ENCODE measurements around the gene PTHLH.

PTHLH gene

DNA sequence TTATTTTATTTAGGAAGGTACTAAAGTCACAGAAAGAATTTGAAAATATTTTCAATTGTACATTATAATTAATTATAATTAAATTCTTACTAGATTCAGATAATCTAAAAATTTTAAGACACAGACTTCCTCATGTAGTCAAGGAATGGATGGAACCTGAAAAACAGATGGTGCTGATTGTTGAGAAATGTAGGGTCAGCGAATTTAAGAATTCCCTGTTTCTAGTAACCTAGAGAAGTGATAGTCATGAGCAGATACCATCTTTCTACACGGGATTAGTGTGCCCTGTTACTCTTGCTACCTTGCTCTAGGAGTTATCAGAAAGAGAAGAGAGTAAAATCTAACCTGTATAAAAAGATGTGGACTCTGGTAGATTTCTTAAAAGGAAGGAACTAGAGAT, 37.5 kb upstream of the PTHLH start:
- DNase-seq (ENCODE audit: extremely low read depth, low read depth): no peak
- TF ChIP-seq, protein P1, sequence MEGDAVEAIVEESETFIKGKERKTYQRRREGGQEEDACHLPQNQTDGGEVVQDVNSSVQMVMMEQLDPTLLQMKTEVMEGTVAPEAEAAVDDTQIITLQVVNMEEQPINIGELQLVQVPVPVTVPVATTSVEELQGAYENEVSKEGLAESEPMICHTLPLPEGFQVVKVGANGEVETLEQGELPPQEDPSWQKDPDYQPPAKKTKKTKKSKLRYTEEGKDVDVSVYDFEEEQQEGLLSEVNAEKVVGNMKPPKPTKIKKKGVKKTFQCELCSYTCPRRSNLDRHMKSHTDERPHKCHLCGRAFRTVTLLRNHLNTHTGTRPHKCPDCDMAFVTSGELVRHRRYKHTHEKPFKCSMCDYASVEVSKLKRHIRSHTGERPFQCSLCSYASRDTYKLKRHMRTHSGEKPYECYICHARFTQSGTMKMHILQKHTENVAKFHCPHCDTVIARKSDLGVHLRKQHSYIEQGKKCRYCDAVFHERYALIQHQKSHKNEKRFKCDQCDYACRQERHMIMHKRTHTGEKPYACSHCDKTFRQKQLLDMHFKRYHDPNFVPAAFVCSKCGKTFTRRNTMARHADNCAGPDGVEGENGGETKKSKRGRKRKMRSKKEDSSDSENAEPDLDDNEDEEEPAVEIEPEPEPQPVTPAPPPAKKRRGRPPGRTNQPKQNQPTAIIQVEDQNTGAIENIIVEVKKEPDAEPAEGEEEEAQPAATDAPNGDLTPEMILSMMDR (IDR thresholded peaks at IDR 0.05; ENCODE audit: low read depth, low read length): no peak

GRCh38 chr12:27999970-28000369, 27.4 kb upstream of the PTHLH start:
- DNase-seq (ENCODE audit: extremely low read depth, low read depth): no peak
- TF ChIP-seq, protein P1 (IDR thresholded peaks at IDR 0.05; ENCODE audit: low read depth, low read length): no peak

GRCh38 chr12:27999521-27999920, 27.0 kb upstream of the PTHLH start:
- DNase-seq (ENCODE audit: extremely low read depth, low read depth): no peak
- TF ChIP-seq, protein P1 (IDR thresholded peaks at IDR 0.05; ENCODE audit: low read depth, low read length): no peak

DNA sequence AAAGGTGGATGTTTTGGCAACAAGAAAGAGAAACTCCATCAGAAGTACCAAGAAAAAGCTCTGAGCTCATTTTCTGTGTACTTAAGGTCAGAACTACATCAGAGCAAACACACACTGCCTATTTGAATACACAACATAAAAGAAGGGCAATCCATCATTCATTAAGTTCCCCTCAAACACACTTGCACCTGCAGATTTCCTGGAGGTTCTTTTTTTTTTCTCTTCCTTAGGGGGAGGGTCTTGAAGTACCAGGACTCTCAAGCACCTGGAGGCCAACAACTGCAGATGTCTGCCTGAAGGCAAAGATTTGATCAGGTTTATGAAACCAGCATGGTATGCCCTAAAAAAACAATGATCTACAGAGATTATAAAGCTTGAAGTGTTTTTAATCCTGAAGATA, 26.1 kb upstream of the PTHLH start:
- no peak for DNase-seq (ENCODE audit: extremely low read depth, low read depth)
- TF ChIP-seq, protein P1 (IDR thresholded peaks at IDR 0.05; ENCODE audit: low read depth, low read length): no peak

DNA sequence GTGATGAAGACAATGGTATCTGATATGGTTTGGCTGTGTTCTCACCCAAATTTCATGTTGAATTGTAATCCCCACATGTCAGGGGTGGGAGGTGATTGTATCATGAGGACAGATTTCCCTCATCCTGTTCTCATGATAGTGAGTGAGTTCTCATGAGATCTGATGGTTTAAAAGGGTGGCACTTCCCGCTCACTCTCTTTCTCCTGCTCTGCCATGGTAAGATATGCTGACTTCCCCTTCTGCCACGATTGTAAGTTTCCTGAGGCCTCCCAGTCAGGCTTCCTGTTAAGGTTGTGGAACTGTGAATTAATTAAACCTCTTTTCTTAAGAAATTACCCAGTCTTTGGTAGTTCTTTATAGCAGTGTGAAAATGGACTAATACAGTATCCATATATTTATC, 25.6 kb upstream of the PTHLH start:
- TF ChIP-seq, protein P1 (IDR thresholded peaks at IDR 0.05; ENCODE audit: low read depth, low read length): no peak
- no peak for DNase-seq (ENCODE audit: extremely low read depth, low read depth)

DNA sequence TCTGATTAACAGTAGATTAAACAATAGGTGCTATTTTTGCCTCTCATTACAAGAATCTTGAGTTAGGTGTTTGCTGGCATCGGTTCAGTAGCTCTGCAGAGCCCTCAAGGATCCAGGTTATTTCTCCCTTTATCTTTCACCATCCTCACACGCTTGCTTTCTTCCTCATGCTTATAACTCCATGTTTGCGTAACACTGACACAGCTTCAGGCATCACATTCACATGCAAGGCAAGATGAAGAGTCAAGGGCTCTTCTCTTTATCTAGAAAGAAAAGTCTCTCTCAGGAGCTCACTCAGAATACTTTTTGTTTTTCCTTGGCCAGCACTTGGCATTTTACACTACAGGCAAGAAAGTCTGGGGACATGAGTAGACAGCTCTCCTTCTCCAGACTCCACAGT, 24.2 kb upstream of the PTHLH start:
- TF ChIP-seq, protein P1 (IDR thresholded peaks at IDR 0.05; ENCODE audit: low read depth, low read length): no peak
- DNase-seq (ENCODE audit: extremely low read depth, low read depth): no peak

DNA sequence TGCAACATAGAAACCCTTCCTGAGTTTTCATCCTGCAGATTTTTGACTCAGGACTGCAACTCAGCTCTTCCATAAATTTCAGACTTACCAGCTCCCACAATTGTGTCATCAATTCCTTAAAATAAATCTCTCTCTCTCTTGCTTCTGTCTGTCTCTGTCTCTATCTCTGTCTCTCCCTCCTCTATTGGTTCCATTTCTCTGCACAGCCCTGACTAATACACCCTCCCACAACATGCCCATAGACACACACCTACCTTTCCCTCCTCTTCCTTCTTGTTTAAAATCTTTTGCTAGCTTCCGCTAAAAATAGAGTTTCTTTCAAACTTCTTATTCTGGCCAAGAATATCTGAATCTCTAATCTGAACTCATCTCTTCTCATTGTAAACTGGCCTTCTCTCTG, 22.9 kb upstream of the PTHLH start:
- no peak for DNase-seq (ENCODE audit: extremely low read depth, low read depth)
- TF ChIP-seq, protein P1 (IDR thresholded peaks at IDR 0.05; ENCODE audit: low read depth, low read length): no peak
